PC-3 (cell line): ENCODE measurements around the gene TYROBP.

Experiments
- CTCF ChIP-seq: fragments of 300-600 bp; sonication (generic); conservative IDR thresholded peaks from 2 replicates; pipeline ENCODE4 v1.5.1; 2017; ENCODE audit warnings: antibody characterized with exemption, low read depth, mild to moderate bottlenecking, low read length
- EZH2 ChIP-seq: fragments of 300-600 bp; sonication (generic); IDR thresholded peaks from one replicate; pipeline ENCODE4 v1.6.1; 2017; ENCODE audit warnings: antibody characterized with exemption, mild to moderate bottlenecking, low read length; ENCODE audit not compliant: unreplicated experiment
- EZH2phosphoT487 ChIP-seq: fragments of 300-600 bp; sonication (generic); IDR thresholded peaks from 2 replicates; pipeline ENCODE4 v1.6.1; 2018; ENCODE audit warnings: mild to moderate bottlenecking, antibody characterized with exemption, low read length, borderline replicate concordance

GRCh38 chr19:35862528-35862927 lies 45.6 kb downstream of the TYROBP start:
- TF ChIP-seq CTCF (no peak), EZH2 (no peak), EZH2phosphoT487 (no peak)
